NCI-H1930 (cell line): ENCODE data around the gene SLC4A2.

Experiments
- DNase-seq, 2 experiments: peaks; one replicate each; lab custom pipeline; 2025; lab: John Stamatoyannopoulos, UW

SLC4A2 gene

GRCh38 chr7:151081170-151082101, 22.0 kb downstream of the SLC4A2 start:
- no peak for DNase-seq

GRCh38 chr7:151082141-151083070, 23.0 kb downstream of the SLC4A2 start:
- no peak for DNase-seq

- DNase-seq = peak; percentile 51 to 79
Observed at GRCh38 chr7:151083071-151083823, 23.9 kb downstream of the SLC4A2 start, which contains the start of gene TMUB1. TSS of gene TMUB1 (minus strand) at chr7:151083493. CDS start at chr7:151082563, 930 bp downstream.

GRCh38 chr7:151083824-151084160, 24.4 kb downstream of the SLC4A2 start:
- DNase-seq = no peak

- DNase-seq = no peak
Observed at GRCh38 chr7:151085329-151085690, 25.9 kb downstream of the SLC4A2 start.

GRCh38 chr7:151085691-151086620, 26.6 kb downstream of the SLC4A2 start, which contains the start of gene AGAP3:
TSS of gene AGAP3 (plus strand) at chr7:151086475. CDS start at chr7:151086742, 267 bp downstream.
- peak; percentile 82 to 84 for DNase-seq

- no peak for DNase-seq
Observed at GRCh38 chr7:151086802-151087244, 27.4 kb downstream of the SLC4A2 start.

- peak in 1 of 2 experiments; percentile 66 for DNase-seq
Observed at GRCh38 chr7:151087245-151088018, 28.0 kb downstream of the SLC4A2 start.

- DNase-seq = no peak
Observed at GRCh38 chr7:151088019-151088855, 28.8 kb downstream of the SLC4A2 start.

- no peak for DNase-seq
Observed at GRCh38 chr7:151088856-151089699, 29.7 kb downstream of the SLC4A2 start.

- DNase-seq = no peak
Observed at GRCh38 chr7:151089893-151090730, 30.7 kb downstream of the SLC4A2 start.

GRCh38 chr7:151091003-151091402, 31.6 kb downstream of the SLC4A2 start:
- no peak for DNase-seq

- no peak for DNase-seq
Observed at GRCh38 chr7:151091431-151091830, 32.0 kb downstream of the SLC4A2 start.

- DNase-seq = no peak
Observed at GRCh38 chr7:151091988-151092387, 32.6 kb downstream of the SLC4A2 start.

GRCh38 chr7:151093748-151094147, 34.4 kb downstream of the SLC4A2 start:
- DNase-seq = no peak

GRCh38 chr7:151094675-151095074, 35.3 kb downstream of the SLC4A2 start:
- DNase-seq = no peak
